Spleen (tissue), 11 donors: ENCODE measurements around the gene CCDC107. TPM values are rescaled to one million over a fixed set of nuclear protein-coding genes. Genes with fewer than 3 reads are reported as not detected.
A peak's percentile ranks its signal among the peaks of the same experiment; 100 is the strongest.

Source experiments
- DNase-seq: peaks from one replicate; pipeline ENCODE4 v3.0.0-alpha.2; 2020
- H3K27ac ChIP-seq, 8 donors: fragments of 200-600 bp; sonication (generic) in 7 of 8; 1 replicate in 4 of 8; 2 replicates in 4 of 8; pipeline versions ENCODE4 v1.5.0 to v1.8.0; 2016 to 2021; ENCODE audit warnings: inconsistent platforms in 4 of 8, mild to moderate bottlenecking in 4 of 8, moderate library complexity in 1 of 8
- H3K27me3 ChIP-seq, 7 donors: fragments of 200-600 bp; sonication (generic) in 6 of 7; replicated peaks in 1 of 7; 1 replicate in 4 of 7; 2 replicates in 3 of 7; pipeline versions ENCODE4 v1.5.0 to v1.8.0; 2016 to 2021; ENCODE audit warnings: inconsistent platforms in 3 of 7, mild to moderate bottlenecking in 1 of 7
- H3K36me3 ChIP-seq, 6 donors: fragments of 200-600 bp; sonication (generic) in 5 of 6; 1 replicate in 4 of 6; 2 replicates in 2 of 6; pipeline versions ENCODE4 v1.5.0 to v1.8.0; 2016 to 2021; ENCODE audit warnings: inconsistent platforms in 2 of 6
- H3K4me1 ChIP-seq, 6 donors: fragments of 200-600 bp; sonication (generic) in 5 of 6; 1 replicate in 3 of 6; 2 replicates in 3 of 6; pipeline versions ENCODE4 v1.5.0 to v1.8.0; 2016 to 2021; ENCODE audit warnings: inconsistent platforms in 3 of 6
- H3K4me3 ChIP-seq, 8 donors: fragments of 200-600 bp; sonication (generic) in 7 of 8; 1 replicate in 4 of 8; 2 replicates in 4 of 8; pipeline versions ENCODE4 v1.5.0 to v1.8.0; 2016 to 2021; ENCODE audit warnings: inconsistent platforms in 4 of 8, mild to moderate bottlenecking in 4 of 8, moderate library complexity in 2 of 8
- H3K9me3 ChIP-seq, 8 donors: fragments of 200-600 bp; sonication (generic) in 7 of 8; 1 replicate in 4 of 8; 2 replicates in 4 of 8; pipeline versions ENCODE4 v1.5.0 to v1.8.0; 2016 to 2021; ENCODE audit warnings: inconsistent platforms in 4 of 8
- POLR2A ChIP-seq, 3 donors: fragments of 450-650 bp; IDR thresholded peaks; one replicate each; pipeline ENCODE4 v1.5.1; 2017; ENCODE audit warnings: antibody characterized with exemption in 3 of 3, mild to moderate bottlenecking in 1 of 3
- POLR2AphosphoS5 ChIP-seq, 3 donors: sonication (generic); formaldehyde crosslinking; IDR thresholded peaks; one replicate each; pipeline ENCODE4 v1.5.1; 2017; ENCODE audit warnings: antibody characterized with exemption in 3 of 3
- WGBS, 5 donors: extraction: QIAGEN DNeasy Blood & Tissue Kit in 3 of 5; methylation state at CpG; one replicate each; pipeline versions ENCODE4 v1.1.5 to v1.1.7; 2013 to 2018; 5-methylcytosine and 5-hydroxymethylcytosine counted together
- intact Hi-C: fragments of 100-400 bp; cut with DNase I; formaldehyde crosslinking; loops from one replicate; pipeline ENCODE4 v1.15.0; 2023; ENCODE audit warnings: low total_unique reads
- polyA plus RNA-seq, 3 donors: library from polyadenylated mRNA; stranded (reverse); fragments of 200-250 nt; gene quantifications; one replicate each; pipeline ENCODE4 v1.2.1, GENCODE V29; 2013
- total RNA-seq, 7 donors: library from RNA; depleted of rRNA in 3 of 7; stranded (reverse); fragments of >200 nt in 3 of 7; fragmentation: NEBNext Ultra II Directional in 4 of 7; extraction: Animal tissue kit (Norgen Biotek cat#: 25700) in 4 of 7; gene quantifications; one replicate each; pipeline versions ENCODE4 v1.1.0 to v1.2.1, GENCODE V29; 2016 to 2021
- TF ChIP-seq, protein P1 (sequence below), 11 experiments: fragments of 200-600 bp in 7 of 11; fragments of 450-650 bp in 4 of 11; sonication (generic) in 4 of 11; IDR thresholded peaks in 8 of 11; conservative IDR thresholded peaks in 3 of 11; 1 replicate in 7 of 11; 2 replicates in 4 of 11; pipeline versions ENCODE4 v1.4.0 to v1.8.0; 2016 to 2021; ENCODE audit warnings: antibody characterized with exemption in 11 of 11, inconsistent platforms in 4 of 11, mild to moderate bottlenecking in 1 of 11
- donor health status: healthy with polysubstance abuse.
- donor health status: DM: no; HTN: no; CAD: no; lungs with moderate emphysema.
- donor health status: DM: no; HTN: no; CAD: no.
- donor health status: Bipolar disorder and iron deficiency.
- donor health status: healthy.
- donor health status: DM: no; HTN: no; CAD: no.
- donor health status: DM: yes; HTN: yes; CAD: no.

The CCDC107 gene
- total and polyA plus RNA-seq, 10 donors: 14.4 to 46.9 (median 21.3) TPM

- DNase-seq: peak; percentile 46
- H3K27ac ChIP-seq: no peak overlapping the region
- intact Hi-C loops: no loop called here
- H3K27me3 ChIP-seq: peaks cover 0 to 17% (median 4%) of the 10 kb centered on the region in 7 donors
- H3K4me3 ChIP-seq: no peak overlapping the region
- peaks cover 0 to 26% (median 16%) of the 10 kb centered on the region in 6 donors for H3K4me1 ChIP-seq
- WGBS, 5 donors: 89 to 95% (median 93%) methylated on average over 5 of the region's 5 CpGs
- no peaks in the 10 kb centered on the region for H3K9me3 ChIP-seq
- TF ChIP-seq, protein P1, sequence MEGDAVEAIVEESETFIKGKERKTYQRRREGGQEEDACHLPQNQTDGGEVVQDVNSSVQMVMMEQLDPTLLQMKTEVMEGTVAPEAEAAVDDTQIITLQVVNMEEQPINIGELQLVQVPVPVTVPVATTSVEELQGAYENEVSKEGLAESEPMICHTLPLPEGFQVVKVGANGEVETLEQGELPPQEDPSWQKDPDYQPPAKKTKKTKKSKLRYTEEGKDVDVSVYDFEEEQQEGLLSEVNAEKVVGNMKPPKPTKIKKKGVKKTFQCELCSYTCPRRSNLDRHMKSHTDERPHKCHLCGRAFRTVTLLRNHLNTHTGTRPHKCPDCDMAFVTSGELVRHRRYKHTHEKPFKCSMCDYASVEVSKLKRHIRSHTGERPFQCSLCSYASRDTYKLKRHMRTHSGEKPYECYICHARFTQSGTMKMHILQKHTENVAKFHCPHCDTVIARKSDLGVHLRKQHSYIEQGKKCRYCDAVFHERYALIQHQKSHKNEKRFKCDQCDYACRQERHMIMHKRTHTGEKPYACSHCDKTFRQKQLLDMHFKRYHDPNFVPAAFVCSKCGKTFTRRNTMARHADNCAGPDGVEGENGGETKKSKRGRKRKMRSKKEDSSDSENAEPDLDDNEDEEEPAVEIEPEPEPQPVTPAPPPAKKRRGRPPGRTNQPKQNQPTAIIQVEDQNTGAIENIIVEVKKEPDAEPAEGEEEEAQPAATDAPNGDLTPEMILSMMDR (IDR thresholded peaks at IDR 0.05 in 8 of 11, conservative IDR thresholded peaks at IDR 0.05 in 3 of 11): no peak
- no peak for TF ChIP-seq POLR2A (IDR thresholded peaks at IDR 0.05)
- TF ChIP-seq POLR2AphosphoS5 (IDR thresholded peaks at IDR 0.05): no peak
- peaks cover 0 to 24% (median 2%) of the 10 kb centered on the region in 6 donors for H3K36me3 ChIP-seq
These were observed 21.0 kb downstream of the CCDC107 start for GRCh38 chr9:35679091-35679490.

- peaks cover 0 to 31% (median 5%) of the 10 kb centered on the region in 6 donors for H3K36me3 ChIP-seq
- TF ChIP-seq POLR2A (IDR thresholded peaks at IDR 0.05) (no peak), POLR2AphosphoS5 (IDR thresholded peaks at IDR 0.05) (no peak)
- TF ChIP-seq, protein P1 (IDR thresholded peaks at IDR 0.05 in 8 of 11, conservative IDR thresholded peaks at IDR 0.05 in 3 of 11): no peak
- H3K9me3 ChIP-seq: no peaks in the 10 kb centered on the region
- WGBS, 5 donors: 89 to 93% (median 90%) methylated on average over 8 of the region's 8 CpGs
- intact Hi-C loops: no loop called here
- peaks cover 0 to 16% (median 4%) of the 10 kb centered on the region in 7 donors for H3K27me3 ChIP-seq
- no peak overlapping the region for H3K4me3 ChIP-seq
- peaks cover 0 to 26% (median 16%) of the 10 kb centered on the region in 6 donors for H3K4me1 ChIP-seq
- no peak overlapping the region for H3K27ac ChIP-seq
- DNase-seq: peak; percentile 55
These were observed 21.8 kb downstream of the CCDC107 start for GRCh38 chr9:35679766-35680330.

DNA sequence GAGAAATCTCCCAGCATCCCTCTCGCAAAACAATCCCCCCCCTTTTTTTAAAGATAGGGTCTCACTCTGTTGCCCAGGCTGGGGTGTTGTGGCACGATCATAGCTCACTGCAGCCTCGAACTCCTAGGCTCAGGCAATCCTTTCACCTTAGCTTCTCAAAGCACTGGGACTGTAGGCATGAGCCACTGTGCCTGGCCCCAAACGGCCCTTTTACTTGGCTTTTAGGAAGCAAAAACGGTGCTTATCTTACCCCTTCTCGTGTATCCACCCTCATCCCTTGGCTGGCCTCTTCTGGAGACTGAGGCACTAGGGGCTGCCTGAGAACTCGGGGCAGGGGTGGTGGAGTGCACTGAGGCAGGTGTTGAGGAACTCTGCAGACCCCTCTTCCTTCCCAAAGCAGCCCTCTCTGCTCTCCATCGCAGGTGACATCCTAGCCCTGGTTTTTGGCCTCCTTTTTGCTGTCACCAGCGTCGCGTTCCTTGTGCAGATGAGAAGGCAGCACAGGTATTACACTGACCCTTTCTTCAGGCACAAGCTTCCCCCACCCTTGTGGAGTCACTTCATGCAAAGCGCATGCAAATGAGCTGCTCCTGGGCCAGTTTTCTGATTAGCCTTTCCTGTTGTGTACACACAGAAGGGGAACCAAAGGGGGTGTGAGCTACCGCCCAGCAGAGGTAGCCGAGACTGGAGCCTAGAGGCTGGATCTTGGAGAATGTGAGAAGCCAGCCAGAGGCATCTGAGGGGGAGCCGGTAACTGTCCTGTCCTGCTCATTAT, 22.4 kb downstream of the CCDC107 start:
- Histone ChIP-seq H3K4me3 (no peak overlapping the region), H3K4me1 (peaks cover 0 to 20% (median 9%) of the 10 kb centered on the region in 6 donors), H3K27ac (no peak overlapping the region), H3K36me3 (peaks cover 0 to 38% (median 7%) of the 10 kb centered on the region in 6 donors), H3K9me3 (no peaks in the 10 kb centered on the region), H3K27me3 (peaks cover 0 to 10% (median 4%) of the 10 kb centered on the region in 7 donors)
- DNase-seq: peak; percentile 53
- 64 to 78% (median 68%) methylated on average over 15 of the region's 15 CpGs for WGBS, 5 donors
- intact Hi-C loops: no loop called here
- TF ChIP-seq POLR2AphosphoS5 (IDR thresholded peaks at IDR 0.05) (peak in 1 of 3 donors; percentile 17), POLR2A (IDR thresholded peaks at IDR 0.05) (no peak)
- TF ChIP-seq, protein P1 (IDR thresholded peaks at IDR 0.05 in 8 of 11, conservative IDR thresholded peaks at IDR 0.05 in 3 of 11): no peak
